TTC549 (cell line): ENCODE results near the gene MMP7.

Source experiments
- FAIRE-seq: peaks from 2 replicates; lab custom pipeline; 2012; peaks lifted over from hg19 to GRCh38; lab: Jason Lieb, UNC

MMP7 gene

DNA sequence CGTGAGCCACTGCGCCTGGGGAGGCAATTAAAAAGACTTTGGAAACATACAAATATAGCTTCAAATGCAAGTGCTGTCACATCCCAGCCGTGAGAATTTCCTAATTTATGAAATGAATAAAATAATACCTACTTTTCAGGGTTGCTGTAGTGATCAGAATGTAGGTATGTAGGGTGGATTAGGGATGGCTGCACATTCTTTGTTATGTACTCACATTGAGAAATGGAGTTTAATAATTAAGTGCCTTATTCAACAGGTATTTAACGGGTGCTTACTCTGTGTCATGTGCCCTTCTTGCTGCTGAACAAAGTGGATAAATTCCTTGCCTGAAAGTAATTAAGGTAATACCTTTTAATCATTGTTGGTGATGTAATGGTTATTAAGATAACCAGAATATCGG lies 37.0 kb downstream of the MMP7 start:
- FAIRE-seq, result no peak

- no peak for FAIRE-seq
These were observed 38.6 kb downstream of the MMP7 start for GRCh38 chr11:102491969-102492368.

DNA sequence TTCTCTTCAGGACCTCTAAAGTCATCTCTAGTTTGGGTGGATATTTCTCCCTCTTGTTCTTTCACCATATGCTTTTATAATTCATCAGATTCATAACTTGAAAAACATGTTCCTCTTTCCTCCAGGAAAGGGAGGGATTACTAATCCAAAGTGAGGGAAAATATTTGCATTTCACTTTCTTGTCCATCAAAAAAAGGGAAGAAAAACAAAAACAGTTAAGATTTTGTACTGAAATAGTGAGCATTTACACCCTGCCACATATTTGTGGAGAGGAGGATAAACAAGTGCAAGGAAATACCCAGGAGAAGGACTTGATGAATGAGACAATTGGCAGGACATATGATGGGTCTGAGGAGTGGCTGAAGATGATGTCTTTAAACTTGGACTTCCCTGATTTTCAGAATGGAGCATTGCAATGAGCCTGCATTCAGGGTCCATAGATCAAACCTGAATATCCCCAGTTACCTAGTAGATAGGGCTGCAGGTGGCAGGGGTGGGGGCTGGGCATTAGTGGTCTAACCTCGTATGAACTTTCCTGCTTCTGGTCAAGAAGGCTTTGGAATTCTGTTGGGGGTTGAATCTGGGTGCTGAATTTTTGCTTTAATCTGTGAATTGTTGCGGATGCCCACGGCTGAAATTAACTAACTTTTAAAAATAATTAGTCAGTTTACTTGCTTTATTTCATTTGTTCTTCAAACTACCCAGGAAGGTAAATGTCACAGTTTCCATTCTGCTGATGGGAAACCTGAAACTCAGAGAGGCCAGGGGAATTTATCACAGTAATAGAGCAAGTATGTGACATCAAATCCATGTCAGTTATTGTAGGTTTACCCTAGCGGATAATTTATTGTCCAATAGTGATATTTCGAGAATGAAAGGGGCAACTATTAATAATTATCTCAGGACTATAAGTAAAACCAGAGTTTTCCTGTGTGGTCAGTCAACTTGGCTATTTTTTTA lies 41.1 kb downstream of the MMP7 start:
- no peak for FAIRE-seq

DNA sequence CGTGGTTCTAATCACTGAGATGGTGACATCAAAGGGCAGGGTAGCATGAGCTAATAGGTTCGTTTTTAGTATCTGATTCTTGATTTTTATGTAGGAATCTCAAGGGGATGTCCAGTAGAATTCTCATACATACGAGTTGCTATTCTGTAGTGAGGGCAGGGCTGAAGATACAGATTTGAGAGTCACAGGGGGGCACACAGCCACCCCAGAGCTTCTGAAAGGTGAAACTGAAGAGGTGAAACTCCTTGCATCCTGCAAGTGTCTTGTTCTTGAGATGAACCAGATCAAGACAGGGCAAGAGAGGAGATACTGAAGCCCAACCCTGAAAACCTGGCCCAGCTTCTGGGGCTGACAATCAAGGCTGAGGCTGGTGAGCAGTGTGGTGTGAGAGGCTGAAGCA lies 42.3 kb downstream of the MMP7 start:
- FAIRE-seq, result no peak

- no peak for FAIRE-seq
These were observed 43.3 kb downstream of the MMP7 start for GRCh38 chr11:102487214-102487613.

- FAIRE-seq, result no peak
These were observed 44.0 kb downstream of the MMP7 start for GRCh38 chr11:102486584-102486983.

DNA sequence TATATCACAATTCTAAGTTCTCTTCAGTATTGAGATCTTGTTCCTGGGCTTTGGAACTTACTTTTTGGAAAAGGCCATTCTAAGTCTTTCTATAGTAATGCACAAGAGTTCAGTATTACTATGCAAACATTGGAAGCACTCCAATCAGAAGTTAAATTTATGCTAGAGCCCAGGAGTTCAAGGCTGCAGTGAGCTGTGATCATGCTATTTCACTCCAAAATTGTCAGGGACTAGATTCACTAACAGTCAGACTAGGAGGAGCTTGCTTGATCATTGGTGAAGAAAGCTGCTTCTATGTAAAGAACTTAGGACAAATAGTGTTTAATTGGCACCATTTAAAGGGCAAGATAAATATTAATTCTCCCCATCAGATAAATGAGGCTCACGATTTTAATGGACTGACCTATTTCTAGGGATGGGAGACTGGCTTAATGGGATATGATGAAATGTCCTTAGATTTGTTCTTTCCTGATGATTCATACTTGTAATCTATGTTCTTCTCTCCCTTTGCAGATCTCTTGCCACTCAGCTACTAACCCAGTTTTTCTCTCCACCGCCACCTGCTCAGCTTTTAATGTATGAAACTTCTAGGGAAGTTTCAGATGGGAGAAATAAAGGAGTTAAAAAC lies 45.3 kb downstream of the MMP7 start:
- FAIRE-seq, result no peak

- no peak for FAIRE-seq
These were observed 48.1 kb downstream of the MMP7 start for GRCh38 chr11:102482433-102482832.

DNA sequence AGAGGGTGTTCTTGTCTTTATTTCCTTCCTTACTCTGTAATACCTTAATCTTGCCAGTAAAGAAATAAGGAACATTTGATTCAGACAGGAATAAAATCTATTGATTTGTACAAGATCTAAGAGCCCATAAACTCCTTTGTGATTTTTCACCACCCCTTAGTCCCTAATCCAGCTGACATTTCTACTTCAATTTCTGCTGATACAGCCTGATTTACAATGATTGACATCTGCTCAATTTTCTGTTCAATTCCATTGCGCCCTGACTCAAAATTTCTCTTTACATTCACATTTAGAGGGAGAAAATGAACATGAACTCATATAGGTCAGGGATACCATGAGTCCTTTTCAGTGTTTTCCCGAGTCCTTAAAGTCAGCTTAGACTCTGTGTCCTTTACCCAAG lies 50.8 kb downstream of the MMP7 start:
- no peak for FAIRE-seq

DNA sequence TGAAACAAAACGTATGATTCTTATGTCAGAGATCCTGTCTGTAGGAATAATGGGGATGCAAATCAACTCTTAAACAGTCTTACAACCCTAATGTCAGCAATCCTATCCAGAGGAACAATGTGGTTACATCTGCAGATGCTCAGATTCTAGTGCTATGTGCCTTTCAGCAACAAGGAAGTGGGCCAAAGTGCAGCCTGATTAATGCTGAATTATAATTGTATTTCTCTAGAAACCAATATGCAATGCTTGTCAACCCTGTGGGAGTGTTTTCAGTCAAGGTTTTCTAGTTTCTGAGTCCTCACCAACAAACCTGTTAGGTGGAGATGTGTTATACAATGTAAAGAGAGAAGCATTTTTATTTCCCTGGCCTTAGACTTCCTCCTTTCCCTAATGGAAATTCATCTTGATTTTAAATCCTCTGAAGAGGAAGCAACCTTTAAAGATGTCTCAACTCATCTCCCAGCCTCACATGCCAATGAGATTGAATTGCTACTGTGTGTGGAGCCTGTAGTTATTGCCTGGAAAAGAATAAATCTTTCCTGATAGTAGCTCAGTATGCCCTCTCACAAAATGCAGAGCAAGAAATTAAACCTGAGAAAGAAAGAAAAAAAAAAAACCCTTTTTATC lies 51.8 kb downstream of the MMP7 start:
- FAIRE-seq, result no peak

GRCh38 chr11:102476812-102477211 lies 53.7 kb downstream of the MMP7 start:
- FAIRE-seq, result no peak

DNA sequence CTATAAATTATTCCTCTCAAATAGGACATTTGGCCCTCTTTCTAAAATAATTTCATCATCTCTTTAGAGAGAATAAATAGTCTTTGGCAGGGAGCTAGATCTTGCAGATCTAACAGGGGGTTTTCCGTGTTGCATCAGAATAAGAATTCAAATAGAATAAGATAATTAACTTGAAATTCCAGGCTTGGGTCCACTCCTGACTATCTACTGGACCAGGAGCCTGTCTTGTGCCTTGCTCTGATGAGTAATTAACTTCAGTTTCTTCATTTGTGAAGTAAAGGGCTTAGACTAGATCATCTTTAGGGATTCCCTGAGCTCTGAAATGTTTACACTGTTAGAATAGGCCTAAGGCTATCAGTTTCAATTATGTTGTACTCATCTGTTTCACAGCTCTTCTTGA lies 54.5 kb downstream of the MMP7 start:
- no peak for FAIRE-seq

GRCh38 chr11:102473543-102473942 lies 57.0 kb downstream of the MMP7 start:
- no peak for FAIRE-seq

- FAIRE-seq, result no peak
These were observed 58.4 kb downstream of the MMP7 start for GRCh38 chr11:102472127-102472526.

GRCh38 chr11:102471474-102471873 lies 59.1 kb downstream of the MMP7 start:
- FAIRE-seq, result no peak
